GM18520 (cell line): ENCODE measurements around the gene ARRB1.
"Not testable (repeated sequence)": the region's sequence is repeated elsewhere in the genome, so short reads cannot be mapped to it uniquely, and the experiment has no call there.

ENCODE experiments used
- ATAC-seq: cut with Tn5 transposase; IDR thresholded peaks from one replicate; pipeline ENCODE4 v1.9.1; 2021; ENCODE audit not compliant: unreplicated experiment

ARRB1 gene

GRCh38 chr11:75371949-75372876, 20.8 kb upstream of the ARRB1 start:
- no peak for ATAC-seq

- ATAC-seq, result no peak
Measured at GRCh38 chr11:75369560-75370255, 18.2 kb upstream of the ARRB1 start.

- ATAC-seq, result not testable (repeated sequence)
Measured at GRCh38 chr11:75366826-75367225, 15.4 kb upstream of the ARRB1 start.

GRCh38 chr11:75365711-75366181, 14.3 kb upstream of the ARRB1 start:
- no peak for ATAC-seq

GRCh38 chr11:75362285-75362684, 10.8 kb upstream of the ARRB1 start:
- not testable (repeated sequence) for ATAC-seq

GRCh38 chr11:75356613-75357012, 5.2 kb upstream of the ARRB1 start:
- ATAC-seq, result no peak

GRCh38 chr11:75355051-75355450, 3.6 kb upstream of the ARRB1 start:
- ATAC-seq, result no peak

GRCh38 chr11:75352588-75353206, 1.2 kb upstream of the ARRB1 start:
- no peak for ATAC-seq

- ATAC-seq, result no peak
Measured at GRCh38 chr11:75351791-75352587, 528 bp upstream of the ARRB1 start.

- no peak for ATAC-seq
Measured at GRCh38 chr11:75350743-75351540, 519 bp downstream of the ARRB1 start.

- ATAC-seq, result no peak
Measured at GRCh38 chr11:75350122-75350742, 1.2 kb downstream of the ARRB1 start.

- ATAC-seq, result no peak
Measured at GRCh38 chr11:75349521-75350116, 1.8 kb downstream of the ARRB1 start.

GRCh38 chr11:75347781-75348566, 3.5 kb downstream of the ARRB1 start:
- ATAC-seq, result no peak

- ATAC-seq, result no peak
Measured at GRCh38 chr11:75346912-75347647, 4.4 kb downstream of the ARRB1 start.

GRCh38 chr11:75346296-75346695, 5.2 kb downstream of the ARRB1 start:
- ATAC-seq, result no peak

- no peak for ATAC-seq
Measured at GRCh38 chr11:75345455-75346160, 5.9 kb downstream of the ARRB1 start.
